Stimulated activated CD4-positive, alpha-beta T cell treated with anti-CD3 and anti-CD28 coated beads, TNF-alpha, amount 100 ng/mL, for 48 hours (primary cell): ENCODE data around the gene ADAMTS17.

Experiments
- DNase-seq, 3 donors: peaks; one replicate each; pipeline ENCODE4 v3.0.0-alpha.2; 2020; ENCODE audit warnings: low read depth in 3 of 3

The ADAMTS17 gene

DNA sequence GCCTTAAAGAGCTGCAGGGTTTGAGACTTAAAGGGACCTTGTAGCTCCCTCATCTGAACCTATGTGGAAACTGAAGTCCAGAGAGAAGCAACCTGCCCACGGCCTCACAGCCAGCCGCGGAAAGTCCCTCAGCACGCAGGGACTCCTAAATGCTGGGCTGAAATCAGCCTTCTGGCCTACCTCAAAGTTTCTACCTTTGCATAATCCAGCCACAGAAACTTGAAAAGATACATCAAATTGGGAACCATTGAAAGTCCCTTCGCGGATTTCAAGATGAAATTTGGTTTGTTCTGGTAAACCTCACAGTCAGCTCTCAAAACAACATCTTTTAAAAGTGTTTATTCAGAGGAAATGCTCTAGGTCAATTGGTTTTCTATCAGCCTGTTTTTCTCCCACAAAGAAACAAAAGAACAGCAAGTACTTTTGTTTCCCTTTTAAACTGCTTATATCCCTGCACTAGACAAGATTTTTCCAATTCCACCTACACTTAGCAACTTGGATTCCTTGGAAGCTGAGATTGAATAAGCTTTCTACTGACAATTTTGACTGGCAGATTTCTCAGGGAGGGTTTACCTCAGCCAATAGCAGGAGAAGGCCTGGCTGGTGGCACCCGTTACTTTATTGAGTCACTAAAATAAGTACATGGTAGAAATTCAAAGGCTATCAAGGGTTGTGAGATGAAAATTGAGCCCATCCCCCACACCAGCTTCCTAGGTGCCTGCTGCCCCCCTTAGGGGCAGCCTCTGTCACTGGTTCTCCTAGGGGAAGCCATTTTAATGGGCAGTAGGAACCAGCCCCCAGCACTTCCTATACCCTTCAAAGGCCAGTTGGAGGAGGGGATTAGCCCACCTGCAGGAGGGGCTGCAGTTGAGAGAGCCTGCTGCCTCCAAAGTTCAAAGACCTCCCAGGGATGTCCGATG, 171.2 kb downstream of the ADAMTS17 start:
- DNase-seq, result peak; percentile 1 to 14 (median 10)

- no peak for DNase-seq
Observed at GRCh38 chr15:100169615-100170290, 172.0 kb downstream of the ADAMTS17 start.

- no peak for DNase-seq
Observed at GRCh38 chr15:100168787-100169186, 173.0 kb downstream of the ADAMTS17 start.

DNA sequence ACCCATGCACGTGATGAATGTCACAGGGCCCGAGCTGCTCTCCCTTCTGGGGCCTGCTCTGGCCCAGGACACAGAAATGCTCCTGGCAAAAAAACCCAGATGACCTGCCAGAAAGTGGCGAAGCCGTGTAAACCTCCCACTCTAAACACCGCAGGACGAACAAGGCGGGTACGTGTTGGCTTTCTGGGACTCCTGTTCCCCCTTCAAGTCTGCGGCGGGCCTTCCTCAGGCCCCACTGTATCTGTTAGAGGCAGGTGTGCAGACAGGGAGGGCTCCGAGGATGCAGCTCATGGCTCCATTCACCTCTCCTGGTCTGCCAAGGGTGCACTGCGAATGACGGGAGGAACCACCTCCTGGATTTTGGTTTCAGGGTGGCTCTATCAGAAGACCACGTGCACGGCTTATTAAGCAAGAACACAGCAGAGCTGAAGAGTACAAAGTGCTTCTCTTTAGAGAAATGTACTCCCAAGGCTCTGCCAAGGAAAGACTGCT, 173.8 kb downstream of the ADAMTS17 start:
- DNase-seq, result no peak

- DNase-seq, result no peak
Observed at GRCh38 chr15:100166313-100166712, 175.5 kb downstream of the ADAMTS17 start.

- no peak for DNase-seq
Observed at GRCh38 chr15:100163961-100164360, 177.8 kb downstream of the ADAMTS17 start.

- no peak for DNase-seq
Observed at GRCh38 chr15:100160953-100161352, 180.8 kb downstream of the ADAMTS17 start.

- DNase-seq, result no peak
Observed at GRCh38 chr15:100159436-100159835, 182.3 kb downstream of the ADAMTS17 start.

DNA sequence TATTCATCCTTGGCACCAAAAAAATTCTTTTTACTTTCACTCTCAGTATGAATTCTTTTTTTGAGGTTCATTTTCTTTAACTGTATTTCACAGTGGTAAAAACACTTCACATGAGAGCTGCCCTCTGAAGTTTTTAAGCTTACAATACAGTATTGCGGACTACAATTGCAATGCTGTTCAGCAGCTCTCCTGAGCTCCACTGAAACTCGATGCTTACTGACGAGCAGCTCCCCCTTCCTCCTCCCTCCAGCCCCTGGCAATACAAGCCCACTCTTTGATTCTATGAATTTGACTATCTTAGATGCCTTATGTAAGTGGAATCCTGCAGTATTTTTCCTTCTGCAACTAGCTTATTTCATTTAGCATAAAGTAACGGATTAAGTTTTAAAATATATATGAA, 183.4 kb downstream of the ADAMTS17 start:
- no peak for DNase-seq

- no peak for DNase-seq
Observed at GRCh38 chr15:100156201-100156600, 185.6 kb downstream of the ADAMTS17 start.

DNA sequence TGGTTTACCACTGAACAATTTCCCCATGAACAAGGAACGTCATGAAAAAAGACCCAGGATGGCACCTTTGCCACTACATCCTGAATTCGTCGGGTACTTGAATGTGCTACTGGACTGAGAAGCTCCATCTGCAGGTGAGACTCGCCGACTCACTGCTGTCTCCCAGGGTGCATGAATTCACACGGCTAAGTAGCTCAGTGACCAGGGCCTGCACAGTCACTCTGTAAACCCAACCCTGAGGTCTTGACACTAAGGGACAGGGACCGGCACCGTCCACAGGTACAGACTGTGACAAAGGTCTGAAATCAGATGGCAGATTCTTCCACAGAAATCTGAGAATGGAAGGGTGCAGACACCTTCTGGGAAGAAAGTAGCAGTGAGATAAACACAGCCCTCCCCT, 187.4 kb downstream of the ADAMTS17 start:
- DNase-seq, result no peak

- no peak for DNase-seq
Observed at GRCh38 chr15:100152463-100152862, 189.3 kb downstream of the ADAMTS17 start.

DNA sequence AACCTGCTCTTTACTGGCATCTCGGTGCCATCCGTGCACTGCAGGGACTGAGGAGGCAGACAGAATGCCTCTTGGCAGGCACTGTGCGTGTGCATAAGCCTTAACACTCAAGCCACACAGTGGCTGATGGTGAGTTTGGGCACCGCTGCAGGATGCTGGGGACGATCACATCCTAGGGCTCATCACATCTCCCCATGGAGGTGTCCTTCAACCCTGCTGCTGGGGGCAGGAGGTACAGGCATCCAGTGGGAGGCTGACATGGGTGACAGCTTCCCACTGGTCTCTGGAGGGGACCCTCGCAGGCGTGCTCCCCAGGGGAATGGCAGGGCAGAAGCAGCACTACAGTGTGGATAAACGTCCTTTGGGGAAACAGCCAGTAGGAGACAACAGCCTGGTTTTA, 190.9 kb downstream of the ADAMTS17 start:
- DNase-seq, result no peak

- no peak for DNase-seq
Observed at GRCh38 chr15:100147828-100148227, 193.9 kb downstream of the ADAMTS17 start.

DNA sequence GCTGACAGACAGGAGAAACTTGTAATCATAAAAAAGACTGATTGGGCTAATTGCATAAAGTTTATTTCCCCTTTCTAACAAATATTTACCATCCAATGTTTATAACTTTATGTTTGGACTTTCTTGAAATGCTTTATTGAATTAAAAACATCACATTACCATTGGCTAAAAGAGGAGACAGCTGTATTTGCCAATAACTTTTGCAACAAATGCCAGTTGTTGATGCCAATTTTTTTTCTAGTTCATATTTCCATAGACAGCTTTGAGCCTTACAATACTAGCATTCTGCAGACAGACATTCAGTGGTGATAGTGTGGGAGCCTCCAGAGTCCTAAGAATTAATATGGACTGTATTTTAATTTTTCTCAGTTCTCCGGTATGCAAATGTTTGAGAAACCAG, 198.4 kb downstream of the ADAMTS17 start:
- DNase-seq, result no peak

DNA sequence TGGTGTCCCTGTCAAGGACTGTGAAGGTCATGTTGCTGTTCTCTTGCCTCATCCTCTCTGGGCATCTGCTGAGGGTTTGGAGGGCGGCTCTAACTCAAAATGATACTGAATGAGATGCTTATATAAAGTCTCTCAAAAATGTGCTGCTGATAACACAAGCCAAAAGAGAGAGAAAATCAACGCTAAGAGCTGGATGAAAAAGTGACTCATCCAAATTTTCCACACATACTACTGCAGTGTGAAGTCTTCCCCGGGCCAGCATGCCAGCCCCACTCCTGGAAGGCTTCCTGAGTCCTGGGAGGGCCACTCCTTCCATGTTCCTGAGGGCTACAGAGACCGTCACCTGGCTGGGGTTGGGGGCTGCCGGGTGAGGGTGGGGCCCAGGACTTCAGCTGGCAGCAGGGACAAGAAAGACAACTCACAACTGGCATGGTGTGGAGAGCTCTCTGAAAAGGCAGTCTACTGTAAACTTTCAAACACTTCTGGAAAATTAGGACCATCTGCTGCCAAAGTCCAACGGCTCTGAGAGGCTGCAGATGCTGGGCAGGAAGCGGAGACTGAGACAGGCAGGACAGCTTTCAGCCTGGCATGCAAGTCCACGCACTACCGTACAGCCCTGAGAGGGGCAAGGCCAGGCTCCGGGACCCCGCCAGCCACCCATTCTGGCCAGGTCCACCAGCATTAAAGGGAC, 200.3 kb downstream of the ADAMTS17 start:
- no peak for DNase-seq

GRCh38 chr15:100140527-100141308, 201.1 kb downstream of the ADAMTS17 start:
- no peak for DNase-seq

- no peak for DNase-seq
Observed at GRCh38 chr15:100134586-100134985, 207.2 kb downstream of the ADAMTS17 start.

GRCh38 chr15:100134089-100134583, 207.6 kb downstream of the ADAMTS17 start:
- DNase-seq, result no peak

DNA sequence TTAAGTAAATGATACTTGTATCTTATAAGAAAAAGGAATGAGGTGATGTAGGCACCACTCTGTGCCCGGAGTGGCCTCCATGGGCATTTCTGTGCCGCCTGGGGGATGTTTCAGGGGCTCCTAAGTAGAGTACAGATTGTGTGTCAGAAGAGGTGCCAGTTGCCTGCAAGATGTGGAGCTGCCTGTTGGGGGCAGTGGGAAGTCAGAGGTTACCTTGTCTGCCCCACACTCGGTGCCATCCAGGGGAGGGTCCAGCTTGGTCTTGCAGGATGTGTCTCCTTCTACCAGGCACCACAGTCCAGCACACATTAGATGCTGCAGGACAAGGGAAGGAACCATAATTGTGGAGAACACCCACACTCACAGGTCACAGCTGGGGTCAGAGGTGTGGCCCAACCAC, 208.8 kb downstream of the ADAMTS17 start:
- DNase-seq, result no peak

DNA sequence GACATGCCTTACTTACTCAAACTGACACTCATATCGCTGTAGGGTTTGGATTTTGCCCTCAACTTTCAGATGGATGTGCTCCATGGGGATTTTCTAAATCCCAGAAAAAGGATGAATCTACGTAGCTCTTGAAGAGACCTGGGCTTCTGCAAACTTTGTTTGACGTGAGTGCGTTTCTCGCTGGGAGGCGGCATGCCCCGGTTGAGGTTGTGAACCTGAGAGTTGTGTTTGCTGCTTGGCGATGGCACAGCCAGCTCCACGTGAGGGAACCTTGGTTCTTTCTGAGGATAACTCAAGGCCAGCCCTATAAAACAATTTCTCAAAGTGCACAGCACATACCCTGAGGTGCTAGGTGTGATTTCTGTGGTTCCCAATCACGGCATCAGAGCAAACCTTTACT, 209.5 kb downstream of the ADAMTS17 start:
- no peak for DNase-seq
